Activated CD4-positive, alpha-beta T cell treated with anti-CD3 and anti-CD28 coated beads, Interleukin-2, amount 10 ng/mL, durations not matched to agents 7 days and 5 days (primary cell): Measurements from ENCODE around the gene FAM199X. TPM values are rescaled to one million over a fixed set of nuclear protein-coding genes. Genes with fewer than 3 reads are reported as not detected.

Experiments used
- CTCF ChIA-PET: fragments of 350-600 bp; sonication (Branson Sonifier 250); formaldehyde crosslinking; loops from one replicate; lab custom pipeline; 2021; ENCODE audit warnings: antibody characterized with exemption; lab: Charles Lee
- POLR2A ChIA-PET: fragments of 350-600 bp; sonication (Branson Sonifier 250); formaldehyde crosslinking; loops from one replicate; lab custom pipeline; 2021; ENCODE audit warnings: antibody characterized with exemption; lab: Charles Lee
- DNase-seq: peaks from one replicate; pipeline ENCODE4 v3.0.0-alpha.2; 2020
- H3K27ac Mint-ChIP-seq: one replicate; pipeline ENCODE4 v1.8.0; 2021; ENCODE audit warnings: mild to moderate bottlenecking, moderate library complexity, mixed read lengths
- H3K27me3 Mint-ChIP-seq: one replicate; pipeline ENCODE4 v1.8.0; 2021; ENCODE audit warnings: mixed read lengths
- H3K36me3 Mint-ChIP-seq: one replicate; pipeline ENCODE4 v1.8.0; 2021; ENCODE audit warnings: low read depth, mixed read lengths
- H3K4me1 Mint-ChIP-seq: one replicate; pipeline ENCODE4 v1.8.0; 2021; ENCODE audit warnings: mixed read lengths
- H3K4me3 Mint-ChIP-seq: one replicate; pipeline ENCODE4 v1.8.0; 2021; ENCODE audit warnings: mild to moderate bottlenecking, moderate library complexity, mixed read lengths
- H3K9me3 Mint-ChIP-seq: one replicate; pipeline ENCODE4 v1.8.0; 2021; ENCODE audit warnings: mixed read lengths
- total RNA-seq, 2 experiments: library from RNA; stranded (reverse); gene quantifications; one replicate each; pipeline ENCODE4 v1.2.3, GENCODE V29; 2021

FAM199X gene
- 10 to 100 TPM; 11.0 to 12.4 TPM for total RNA-seq

DNA sequence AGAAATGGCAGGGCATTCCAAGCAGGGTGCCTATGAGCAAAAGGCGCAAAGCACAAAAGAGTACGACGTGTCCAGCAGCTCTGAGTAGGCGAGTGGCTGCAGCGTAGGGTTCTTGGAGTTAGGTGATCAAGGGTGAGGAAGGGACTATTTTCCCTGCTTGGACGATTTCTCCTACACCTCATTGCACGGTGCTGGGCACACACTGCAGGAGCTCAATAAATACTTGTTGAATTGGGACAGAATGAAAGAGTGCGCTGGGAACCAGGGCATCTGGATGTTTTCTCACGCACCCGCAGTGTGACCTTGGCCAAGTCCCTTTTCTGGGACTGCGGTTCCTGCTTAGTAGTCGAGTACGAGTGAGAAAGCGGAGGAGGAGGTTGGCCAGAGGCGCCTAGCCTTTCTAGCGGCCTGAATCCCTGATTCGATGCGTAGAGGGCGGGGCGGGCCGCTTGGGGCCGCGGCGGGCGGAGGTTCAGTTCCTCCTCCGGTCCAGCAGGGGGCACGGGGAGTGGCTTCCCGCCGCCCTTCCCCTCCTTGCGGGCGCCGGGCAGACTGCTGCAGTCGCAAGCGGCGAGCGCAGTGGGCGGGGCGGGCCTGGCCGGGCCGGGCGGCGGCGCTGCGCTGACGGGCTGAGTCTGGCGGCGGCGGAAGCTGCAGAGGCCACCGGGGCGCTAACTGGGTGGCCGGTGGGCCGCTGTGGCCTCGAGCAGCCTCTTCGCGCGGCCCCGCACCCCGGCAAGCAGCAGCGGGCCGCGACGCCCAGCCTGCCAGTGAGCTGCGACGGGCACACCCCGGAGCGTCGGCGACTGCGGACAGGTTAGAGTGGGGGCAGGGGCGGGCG is at the start of gene FAM199X:
TSS of gene FAM199X (plus strand) at position 560 of the 841 bp plus-strand sequence. CDS start 333 bp downstream, outside the sequence.
- ChIA-PET CTCF (interaction anchor here (0.5 to 1.9 kb wide), 2 partner anchors 9 to 13 kb away, joined by 4 to 16 read pairs; partner anchors contain the start of gene SLC25A53), POLR2A (interaction anchor here (0.7 kb wide), 1 partner anchor 9 kb away, joined by 4 read pairs; the partner anchor contains the start of gene SLC25A53)
- DNase-seq: peak; percentile 82
- Mint-ChIP-seq H3K4me3 (peak within 1 kb of the TSS; percentile 80), H3K27me3 (no peaks in the 10 kb centered on the region), H3K27ac (peak within 1 kb of the TSS; percentile 84), H3K9me3 (no peaks in the 10 kb centered on the region), H3K4me1 (peaks cover 31% of the 10 kb centered on the region), H3K36me3 (peaks cover 5% of the 10 kb centered on the region)

DNA sequence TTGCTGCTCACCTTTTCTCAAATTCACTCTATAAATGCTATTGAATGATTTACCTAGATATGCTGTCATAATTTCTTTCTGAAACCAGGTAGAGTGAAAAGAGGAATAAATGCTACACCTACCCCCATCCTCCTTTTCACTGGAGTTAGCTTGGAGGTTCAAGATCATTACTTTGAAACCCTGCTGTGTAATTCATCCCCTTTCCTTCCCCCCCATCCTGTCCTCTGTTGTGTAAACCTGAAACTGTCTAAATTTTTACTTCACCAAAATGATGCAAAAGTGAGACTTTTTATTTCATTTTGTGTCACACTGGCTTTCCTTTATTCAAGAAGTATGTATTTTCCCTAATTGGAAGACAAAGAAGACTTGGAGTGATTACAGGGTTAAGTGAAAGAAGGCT is 48.5 kb upstream of the FAM199X start:
- H3K27me3 Mint-ChIP-seq: peaks cover 3% of the 10 kb centered on the region
- no peaks in the 10 kb centered on the region for H3K9me3 Mint-ChIP-seq
- no peaks in the 10 kb centered on the region for H3K36me3 Mint-ChIP-seq
- ChIA-PET CTCF (no interaction called here), POLR2A (no interaction called here)
- no peak overlapping the region for H3K27ac Mint-ChIP-seq
- H3K4me1 Mint-ChIP-seq: peaks cover 26% of the 10 kb centered on the region
- no peak for DNase-seq
- H3K4me3 Mint-ChIP-seq: no peak overlapping the region

- H3K27ac Mint-ChIP-seq: no peak overlapping the region
- peaks cover 25% of the 10 kb centered on the region for H3K4me1 Mint-ChIP-seq
- ChIA-PET CTCF (no interaction called here), POLR2A (no interaction called here)
- H3K36me3 Mint-ChIP-seq: no peaks in the 10 kb centered on the region
- no peaks in the 10 kb centered on the region for H3K9me3 Mint-ChIP-seq
- no peak for DNase-seq
- H3K4me3 Mint-ChIP-seq: no peak overlapping the region
- H3K27me3 Mint-ChIP-seq: no peaks in the 10 kb centered on the region
Measured at GRCh38 chrX:104118765-104119164, 47.5 kb upstream of the FAM199X start.

GRCh38 chrX:104122829-104123228 is 43.4 kb upstream of the FAM199X start:
- CTCF ChIA-PET: interaction anchor here (1.5 kb wide), 1 partner anchor 10 kb away, joined by 8 read pairs; the partner anchor contains the start of gene ZCCHC18
- Mint-ChIP-seq H3K27me3 (no peaks in the 10 kb centered on the region), H3K4me1 (peaks cover 20% of the 10 kb centered on the region), H3K27ac (peak overlapping the region; percentile 90), H3K4me3 (no peak overlapping the region), H3K36me3 (peaks cover 2% of the 10 kb centered on the region), H3K9me3 (no peaks in the 10 kb centered on the region)
- DNase-seq: peak; percentile 10
- POLR2A ChIA-PET: no interaction called here

DNA sequence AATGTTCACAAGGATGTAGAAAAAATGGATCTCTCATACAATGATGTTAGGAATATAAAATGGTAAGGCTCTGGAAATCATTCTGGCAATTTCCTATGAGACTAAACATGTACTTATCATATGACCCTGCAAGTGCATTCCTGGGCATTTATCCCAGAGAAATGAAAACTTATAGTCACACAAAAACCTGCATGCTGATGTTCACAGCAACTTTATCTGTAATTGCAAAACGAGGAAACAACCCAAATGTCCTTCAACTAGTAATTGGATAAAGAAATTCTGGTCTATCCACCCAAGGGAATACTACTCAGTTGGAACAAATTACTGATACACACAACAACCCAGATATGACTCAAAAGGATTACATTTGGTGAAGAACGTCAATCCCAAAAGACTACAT is 39.4 kb upstream of the FAM199X start:
- Mint-ChIP-seq H3K27ac (no peak overlapping the region), H3K36me3 (peaks cover 10% of the 10 kb centered on the region), H3K4me3 (no peak overlapping the region), H3K27me3 (no peaks in the 10 kb centered on the region), H3K9me3 (no peaks in the 10 kb centered on the region), H3K4me1 (peaks cover 16% of the 10 kb centered on the region)
- ChIA-PET CTCF (no interaction called here), POLR2A (no interaction called here)
- DNase-seq: no peak

- DNase-seq: no peak
- H3K4me3 Mint-ChIP-seq: no peak overlapping the region
- no peaks in the 10 kb centered on the region for H3K27me3 Mint-ChIP-seq
- peaks cover 8% of the 10 kb centered on the region for H3K36me3 Mint-ChIP-seq
- CTCF ChIA-PET: no interaction called here
- H3K4me1 Mint-ChIP-seq: peaks cover 16% of the 10 kb centered on the region
- H3K9me3 Mint-ChIP-seq: no peaks in the 10 kb centered on the region
- peak overlapping the region; percentile 55 for H3K27ac Mint-ChIP-seq
- POLR2A ChIA-PET: no interaction called here
Measured at GRCh38 chrX:104130808-104131207, 35.4 kb upstream of the FAM199X start.

DNA sequence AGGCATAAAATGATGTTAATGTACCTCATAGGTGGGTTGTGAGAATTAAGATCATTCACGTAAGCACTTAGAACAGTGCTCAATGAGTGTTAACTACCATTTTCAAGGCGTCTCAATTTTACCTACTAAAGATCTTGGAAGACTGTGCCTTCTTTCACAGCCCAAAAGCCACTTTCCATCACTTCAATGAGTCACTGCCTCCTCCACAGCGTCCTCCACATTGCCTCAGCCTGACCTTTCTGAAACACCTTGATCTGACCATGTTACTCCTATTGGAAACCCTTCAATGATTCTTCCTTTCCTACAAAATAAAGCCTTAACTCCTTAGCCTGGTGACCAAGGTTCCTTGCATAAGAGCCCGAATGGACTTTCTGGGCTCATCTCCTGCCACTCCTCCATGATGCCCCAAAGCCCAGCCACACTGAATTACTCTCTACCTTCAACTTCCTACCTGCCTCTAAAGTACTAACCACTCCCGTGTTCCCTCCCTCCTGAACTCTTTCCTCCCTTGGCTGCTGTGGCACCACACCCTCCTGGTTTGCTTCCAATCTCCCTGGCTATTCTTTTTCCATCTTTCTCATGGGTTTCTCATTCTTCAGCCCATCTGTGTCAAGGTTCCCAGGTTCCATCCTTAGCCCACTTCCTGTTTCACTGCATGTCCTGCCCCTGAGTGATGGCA is 31.5 kb upstream of the FAM199X start:
- Mint-ChIP-seq H3K27ac (no peak overlapping the region), H3K9me3 (no peaks in the 10 kb centered on the region), H3K4me1 (peaks cover 18% of the 10 kb centered on the region), H3K36me3 (peaks cover 8% of the 10 kb centered on the region), H3K4me3 (no peak overlapping the region), H3K27me3 (no peaks in the 10 kb centered on the region)
- ChIA-PET POLR2A (no interaction called here), CTCF (no interaction called here)
- DNase-seq: no peak

DNA sequence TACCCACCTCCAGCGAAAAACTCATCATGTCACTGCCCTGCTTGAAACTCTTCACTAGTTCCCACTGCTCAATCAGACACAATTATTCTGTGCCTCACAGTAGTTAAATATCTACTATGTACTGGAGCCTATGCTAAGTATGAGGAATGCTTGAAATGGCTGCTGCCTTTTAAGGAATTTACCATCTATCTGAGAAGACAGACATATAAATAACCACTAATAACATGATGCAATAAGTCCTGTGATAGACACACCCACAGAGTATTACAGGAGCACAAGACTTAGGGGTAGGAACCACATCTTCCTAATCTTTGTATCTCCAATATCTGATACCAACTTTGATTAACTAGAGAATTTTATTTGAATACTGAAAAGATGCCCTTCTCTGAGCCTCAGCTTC is 30.6 kb upstream of the FAM199X start:
- ChIA-PET POLR2A (no interaction called here), CTCF (no interaction called here)
- Mint-ChIP-seq H3K4me3 (no peak overlapping the region), H3K27ac (no peak overlapping the region), H3K27me3 (no peaks in the 10 kb centered on the region), H3K9me3 (no peaks in the 10 kb centered on the region), H3K36me3 (peaks cover 3% of the 10 kb centered on the region), H3K4me1 (peaks cover 18% of the 10 kb centered on the region)
- no peak for DNase-seq

DNA sequence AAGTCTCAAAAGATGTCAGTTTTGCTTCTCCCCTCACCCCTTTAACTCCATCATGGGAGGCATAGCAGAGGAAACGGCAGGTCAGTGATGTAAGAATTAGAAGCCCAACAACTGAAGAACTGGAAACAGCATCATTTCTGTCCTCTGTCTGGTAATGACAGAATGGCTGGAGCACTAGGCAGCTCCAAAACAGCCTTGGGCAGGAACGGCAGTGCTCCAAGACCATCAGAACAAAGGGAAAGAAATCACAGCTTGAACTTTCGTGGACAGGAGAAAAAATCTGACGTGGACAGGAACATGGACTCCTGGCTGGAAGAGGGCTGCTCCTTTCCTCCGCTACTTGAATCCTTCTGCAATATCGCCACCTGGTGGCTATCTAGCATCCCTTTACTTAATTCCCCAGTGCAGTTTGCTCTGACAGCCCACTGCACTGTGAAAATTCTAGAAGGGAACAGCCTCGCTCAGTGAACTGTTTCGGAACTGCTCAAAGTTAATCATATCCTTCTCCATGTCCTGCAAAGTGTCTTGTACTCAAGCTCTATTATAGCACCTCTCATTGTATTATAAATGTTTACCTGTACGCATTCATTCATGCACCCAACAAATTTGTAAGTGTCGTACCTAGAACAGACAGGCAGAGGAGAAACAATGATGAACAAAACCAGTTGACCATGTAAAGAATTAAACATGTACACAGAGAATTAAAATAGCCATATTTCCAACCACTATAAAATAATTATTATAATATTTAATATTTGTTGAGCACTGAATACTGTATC is 29.8 kb upstream of the FAM199X start:
- no peaks in the 10 kb centered on the region for H3K9me3 Mint-ChIP-seq
- CTCF ChIA-PET: interaction anchor here (0.7 to 1.6 kb wide), 2 partner anchors 37 to 450 kb away, joined by 3 to 4 read pairs; partner anchors contain the start of gene MORF4L2

DNA sequence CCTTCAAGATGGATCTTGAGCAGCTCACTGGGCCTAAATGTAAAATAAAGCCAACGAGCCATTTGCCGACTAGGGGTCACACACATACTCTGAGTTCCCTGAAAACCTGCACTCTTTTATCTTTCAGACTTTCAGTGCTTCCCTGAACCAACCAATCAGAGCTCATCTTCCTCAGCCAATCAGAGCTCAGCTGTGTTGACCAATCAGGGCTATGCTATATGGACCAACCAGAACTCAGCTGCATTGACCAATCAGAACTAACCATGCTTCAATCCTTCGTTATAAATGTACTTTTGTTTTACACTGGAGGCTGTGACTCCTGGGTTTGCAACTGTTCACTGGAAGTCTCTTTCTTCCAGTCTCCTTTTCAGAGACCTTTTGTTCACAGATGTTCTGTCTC is 28.8 kb upstream of the FAM199X start:
- Mint-ChIP-seq H3K9me3 (no peaks in the 10 kb centered on the region), H3K36me3 (no peaks in the 10 kb centered on the region), H3K4me3 (no peak overlapping the region), H3K27ac (no peak overlapping the region), H3K27me3 (no peaks in the 10 kb centered on the region), H3K4me1 (peaks cover 23% of the 10 kb centered on the region)
- DNase-seq: no peak
- ChIA-PET CTCF (interaction anchor here (1.1 to 1.6 kb wide), 2 partner anchors 293 to 451 kb away, joined by 3 read pairs; partner anchors contain the start of gene MORF4L2), POLR2A (no interaction called here)

More for the DNA sequence above, 29.8 kb upstream of the FAM199X start:
- H3K4me1 Mint-ChIP-seq: peaks cover 18% of the 10 kb centered on the region
- H3K27me3 Mint-ChIP-seq: no peaks in the 10 kb centered on the region
- POLR2A ChIA-PET: no interaction called here
- peak; percentile 70 for DNase-seq
- H3K27ac Mint-ChIP-seq: no peak overlapping the region
- H3K36me3 Mint-ChIP-seq: peaks cover 1% of the 10 kb centered on the region
- H3K4me3 Mint-ChIP-seq: no peak overlapping the region

GRCh38 chrX:104141087-104141760 is 25.0 kb upstream of the FAM199X start:
- ChIA-PET POLR2A (no interaction called here), CTCF (no interaction called here)
- H3K36me3 Mint-ChIP-seq: no peaks in the 10 kb centered on the region
- H3K27me3 Mint-ChIP-seq: no peaks in the 10 kb centered on the region
- DNase-seq: no peak
- peaks cover 7% of the 10 kb centered on the region for H3K4me1 Mint-ChIP-seq
- H3K4me3 Mint-ChIP-seq: no peak overlapping the region
- H3K9me3 Mint-ChIP-seq: no peaks in the 10 kb centered on the region
- H3K27ac Mint-ChIP-seq: no peak overlapping the region

DNA sequence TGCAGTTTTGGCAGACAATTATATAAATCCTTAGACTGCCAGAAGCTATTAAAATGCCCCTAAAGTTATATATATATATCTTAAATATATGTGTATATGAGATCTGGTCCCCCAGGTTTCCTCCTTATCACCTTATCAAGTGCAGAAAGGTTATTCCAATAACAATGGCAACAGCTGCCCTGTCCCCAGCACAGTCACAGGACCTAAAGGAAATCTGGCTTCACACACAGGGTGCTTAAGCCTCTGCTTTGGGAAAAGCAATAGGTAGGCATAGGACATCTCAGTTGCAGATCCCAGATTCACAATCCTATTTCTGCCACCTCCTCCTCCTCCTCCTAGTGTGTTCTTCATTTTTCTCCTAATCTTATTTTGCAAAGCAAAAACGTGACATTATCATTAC is 15.2 kb upstream of the FAM199X start:
- POLR2A ChIA-PET: no interaction called here
- no peak overlapping the region for H3K27ac Mint-ChIP-seq
- CTCF ChIA-PET: no interaction called here

More for the DNA sequence above, 15.2 kb upstream of the FAM199X start:
- Mint-ChIP-seq H3K9me3 (no peaks in the 10 kb centered on the region), H3K36me3 (no peaks in the 10 kb centered on the region), H3K27me3 (no peaks in the 10 kb centered on the region), H3K4me1 (peaks cover 2% of the 10 kb centered on the region), H3K4me3 (no peak overlapping the region)
- no peak for DNase-seq
